ENCODE data around the gene FBRSL1.

Gene FBRSL1

GRCh38 chr12:132545955-132546354, 56.0 kb downstream of the FBRSL1 start:
- DNase-seq = no peak

- no peak for DNase-seq
Measured at GRCh38 chr12:132546647-132547046, 56.7 kb downstream of the FBRSL1 start.

DNA sequence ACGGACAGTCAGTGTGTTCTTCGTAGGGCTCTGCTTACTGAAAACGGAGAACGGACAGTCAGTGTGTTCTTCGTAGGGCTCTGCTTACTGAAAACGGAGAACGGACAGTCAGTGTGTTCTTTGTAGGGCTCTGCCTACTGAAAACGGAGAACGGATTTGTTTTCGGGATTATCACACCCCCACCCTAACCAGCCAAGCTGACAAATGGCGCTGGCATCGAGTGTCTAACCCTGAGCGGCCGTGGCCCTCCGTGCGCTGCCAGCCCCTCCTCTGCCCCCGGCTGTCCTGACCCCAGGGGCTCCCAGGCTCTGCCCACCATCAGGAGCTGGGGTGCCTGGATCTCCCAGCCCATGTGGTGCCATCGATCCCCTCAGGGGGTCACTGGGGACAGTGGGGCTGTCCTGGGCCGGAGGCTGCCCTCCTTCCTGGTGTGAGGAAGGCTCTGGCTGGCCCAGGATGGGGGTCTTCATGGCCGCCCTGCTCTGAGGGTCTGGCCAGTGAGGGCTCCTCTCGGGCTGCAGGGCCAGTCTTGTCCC, 57.3 kb downstream of the FBRSL1 start:
- DNase-seq = no peak

- DNase-seq = no peak
Measured at GRCh38 chr12:132548430-132549058, 58.6 kb downstream of the FBRSL1 start.

DNA sequence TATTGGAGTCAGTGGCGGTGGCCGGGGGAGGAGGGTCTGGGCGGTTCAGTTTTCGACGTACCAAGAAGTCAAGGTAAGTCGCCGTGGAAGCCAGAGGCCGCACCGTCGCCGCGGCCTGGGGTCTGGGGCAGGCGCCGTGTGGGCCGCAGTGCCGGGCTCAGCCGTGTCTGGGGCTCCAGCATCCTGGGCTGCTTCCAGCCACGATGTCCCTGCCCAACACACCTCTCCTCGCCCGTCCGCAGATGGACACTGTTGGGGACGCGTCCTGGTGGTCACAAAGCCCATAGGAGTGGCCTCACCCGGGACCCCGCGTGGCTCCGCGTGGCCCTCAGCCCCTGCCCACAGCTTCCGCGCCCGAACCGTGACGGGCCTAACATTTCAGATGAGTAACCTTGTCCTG, 59.1 kb downstream of the FBRSL1 start:
- DNase-seq = no peak

DNA sequence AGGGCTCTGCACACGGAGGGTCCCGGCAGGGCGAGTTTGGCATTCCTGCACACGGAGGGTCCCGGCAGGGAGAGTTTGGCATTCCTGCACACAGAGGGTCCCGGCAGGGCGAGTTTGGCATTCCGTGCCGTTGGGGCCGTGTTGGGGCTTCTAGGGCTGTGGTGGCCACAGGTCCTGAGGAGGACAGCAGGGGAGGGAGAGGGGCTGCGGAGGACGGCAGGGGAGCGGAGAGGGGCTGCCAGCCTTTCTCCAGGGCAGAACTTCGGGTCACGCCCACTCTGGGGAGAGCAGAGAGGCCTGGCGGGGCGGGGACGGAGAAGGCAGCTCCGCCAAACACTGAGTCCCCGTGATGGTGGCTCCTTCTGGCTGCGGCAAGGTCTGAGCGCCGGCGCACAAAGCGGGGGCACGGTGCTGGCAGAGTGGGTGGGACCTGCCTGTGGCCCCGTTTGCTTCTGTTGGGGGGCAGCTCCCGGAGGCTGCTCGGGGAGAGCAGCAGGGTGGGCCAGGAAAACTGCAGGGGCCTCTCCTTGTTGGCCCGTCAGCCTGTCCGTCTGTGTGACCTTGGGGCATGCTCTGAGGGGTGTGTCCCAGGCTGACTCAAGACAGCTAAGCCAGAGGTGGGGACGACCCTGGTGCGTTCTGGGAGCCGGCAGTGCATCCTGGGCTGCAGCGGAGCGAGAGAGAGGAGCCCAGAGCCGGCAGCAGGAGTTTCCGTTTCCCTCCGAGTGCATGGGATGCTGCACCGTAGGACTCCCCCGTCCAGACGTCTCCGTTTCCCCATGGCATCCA, 60.3 kb downstream of the FBRSL1 start:
- DNase-seq = no peak

- no peak for DNase-seq
Measured at GRCh38 chr12:132550830-132551640, 61.1 kb downstream of the FBRSL1 start.

GRCh38 chr12:132551641-132552031, 61.7 kb downstream of the FBRSL1 start:
- no peak for DNase-seq

- DNase-seq = peak; percentile 18
Measured at GRCh38 chr12:132554845-132555630, 65.1 kb downstream of the FBRSL1 start.

DNA sequence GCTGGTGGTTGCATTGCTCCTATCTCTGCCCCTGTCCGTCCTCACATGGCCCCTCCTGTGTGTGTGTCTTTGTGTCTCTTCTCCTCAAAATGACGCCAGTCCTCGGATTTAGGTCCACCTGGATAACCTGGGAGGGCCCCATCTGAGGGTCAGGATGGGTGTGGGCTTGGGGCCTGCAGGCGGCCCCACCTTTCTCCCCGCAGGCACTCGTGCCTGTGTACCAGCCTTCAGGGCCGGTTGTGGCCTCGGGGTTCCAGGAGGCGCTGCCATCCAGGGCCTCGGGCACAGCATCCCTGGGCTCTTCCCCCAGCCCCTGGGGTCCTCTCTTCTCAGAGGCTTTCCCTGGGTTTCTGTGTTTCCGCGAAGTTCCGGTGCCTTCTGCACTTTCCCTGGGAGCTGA, 65.7 kb downstream of the FBRSL1 start:
- DNase-seq = no peak

GRCh38 chr12:132556216-132556615, 66.3 kb downstream of the FBRSL1 start:
- DNase-seq = no peak

DNA sequence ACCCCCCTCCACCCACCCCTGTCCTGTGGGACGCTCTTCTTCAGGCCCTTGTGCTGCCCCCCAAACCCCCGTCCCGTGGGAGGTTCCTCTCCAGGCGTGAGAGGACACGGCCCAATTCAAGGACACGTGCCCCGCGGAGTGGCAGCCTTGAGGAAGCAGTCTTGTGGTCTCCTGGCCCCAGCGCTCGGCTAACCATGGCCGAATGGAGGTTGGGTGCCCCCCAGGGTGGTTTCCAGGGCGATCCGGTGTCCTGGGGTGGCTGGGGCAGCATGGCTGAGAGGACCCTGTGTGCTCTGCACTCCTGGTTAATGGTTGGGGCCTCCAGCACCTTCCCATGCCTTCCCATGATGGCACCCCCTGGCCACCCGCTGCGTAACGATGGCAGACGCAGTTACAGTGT, 66.8 kb downstream of the FBRSL1 start:
- DNase-seq = no peak

- no peak for DNase-seq
Measured at GRCh38 chr12:132557291-132558015, 67.5 kb downstream of the FBRSL1 start.

- DNase-seq = no peak
Measured at GRCh38 chr12:132558042-132558856, 68.3 kb downstream of the FBRSL1 start.

DNA sequence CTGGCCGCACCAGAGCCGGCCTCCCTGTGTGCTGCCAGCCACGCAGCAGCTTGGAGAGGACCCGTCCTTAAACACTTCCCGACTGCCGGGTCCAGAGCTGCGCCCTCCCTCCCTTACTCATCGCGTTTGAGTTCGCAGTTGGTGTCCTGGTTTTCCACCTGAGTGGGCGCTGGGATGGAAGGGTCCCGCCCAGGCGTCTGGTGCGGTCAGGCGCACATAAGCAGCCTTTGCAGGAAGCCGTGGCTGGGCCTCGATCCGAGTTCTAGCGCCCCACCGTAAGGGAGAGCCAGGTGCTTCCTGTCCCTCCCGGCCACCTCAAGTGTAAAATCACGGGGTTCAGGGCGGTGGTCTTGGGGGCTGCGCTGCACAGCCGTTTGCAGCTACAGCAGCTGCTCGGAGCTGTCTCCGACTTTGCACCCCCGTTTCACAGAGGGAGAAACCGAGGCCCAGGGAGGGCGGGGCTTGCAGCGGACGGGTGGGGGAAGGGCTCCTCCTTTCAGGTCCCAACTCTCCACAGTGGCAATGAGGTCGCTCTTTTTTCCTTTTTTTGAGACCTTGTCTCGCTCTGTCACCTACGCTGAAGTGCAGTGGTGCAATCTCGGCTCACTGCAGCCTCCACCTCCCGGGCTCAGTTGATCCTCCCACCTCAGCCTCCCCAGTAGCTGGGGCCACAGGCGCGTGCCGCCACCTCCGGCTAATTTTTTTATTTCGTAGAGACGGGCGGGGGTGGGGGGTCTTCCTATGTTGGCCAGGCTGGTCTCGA, 69.1 kb downstream of the FBRSL1 start:
- DNase-seq = no peak

GRCh38 chr12:132559652-132560363, 69.9 kb downstream of the FBRSL1 start:
- DNase-seq = peak; percentile 40

DNA sequence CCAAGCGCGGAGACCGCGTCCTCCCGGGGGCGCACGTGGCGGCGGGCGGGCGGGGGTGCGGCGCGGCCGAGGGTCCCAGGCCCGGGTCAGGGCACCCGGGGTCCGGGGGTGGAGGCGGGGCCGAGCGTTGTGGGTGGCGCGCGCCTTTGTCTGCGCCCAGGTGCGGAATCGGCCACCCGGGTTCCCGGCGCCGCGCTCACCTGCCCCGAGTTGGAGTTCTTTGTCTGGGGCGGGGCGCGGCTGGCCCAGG, 70.3 kb downstream of the FBRSL1 start:
- DNase-seq = no peak

GRCh38 chr12:132560614-132561426, 70.9 kb downstream of the FBRSL1 start:
- peak; percentile 70 for DNase-seq

Data from CD4-positive, alpha-beta T cell treated with Interleukin-10 for 1 hour (primary cell).